GM12892 (cell line): ENCODE data around the gene PTF1A.

Experiments
- POLR2A ChIP-seq: IDR thresholded peaks from 2 replicates; pipeline ENCODE4 v1.6.1; 2011; ENCODE audit warnings: low read depth, low read length, control low read depth
- POLR2AphosphoS5 ChIP-seq: IDR thresholded peaks from 2 replicates; pipeline ENCODE4 v1.6.1; 2011; ENCODE audit warnings: low read depth, low read length, control low read depth

GRCh38 chr10:23174074-23174976, 17.8 kb upstream of the PTF1A start:
- no peak for TF ChIP-seq POLR2A
- no peak for TF ChIP-seq POLR2AphosphoS5
